Astrocyte of the cerebellum (primary cell): ENCODE measurements around the gene NDUFV2.
"Not testable (repeated sequence)": the region's sequence is repeated elsewhere in the genome, so short reads cannot be mapped to it uniquely, and the experiment has no call there.

Source experiments
- DNase-seq: peaks from one replicate; pipeline ENCODE4 v3.0.0-alpha.2; 2011; ENCODE audit warnings: low read depth
- H3K4me3 ChIP-seq: 2 replicates; pipeline ENCODE4 v1.5.1; 2011; ENCODE audit warnings: mild to moderate bottlenecking, low read depth, low read length, moderate library complexity
- in situ Hi-C: cut with HindIII; loops from 2 replicates; pipeline ENCODE4 v1.10.0; 2017; ENCODE audit warnings: low sequenced_read_pairs
- TF ChIP-seq, protein P1 (sequence below): IDR thresholded peaks from 2 replicates; pipeline ENCODE4 v1.5.1; 2012; ENCODE audit warnings: low read length, low read depth, moderate library complexity, mild to moderate bottlenecking; ENCODE audit errors: missing control alignments

NDUFV2 gene

GRCh38 chr18:9153256-9153655, 50.8 kb downstream of the NDUFV2 start:
- no peak overlapping the region for H3K4me3 ChIP-seq
- DNase-seq, result no peak
- in situ Hi-C loops, result no loop called here
- TF ChIP-seq, protein P1, sequence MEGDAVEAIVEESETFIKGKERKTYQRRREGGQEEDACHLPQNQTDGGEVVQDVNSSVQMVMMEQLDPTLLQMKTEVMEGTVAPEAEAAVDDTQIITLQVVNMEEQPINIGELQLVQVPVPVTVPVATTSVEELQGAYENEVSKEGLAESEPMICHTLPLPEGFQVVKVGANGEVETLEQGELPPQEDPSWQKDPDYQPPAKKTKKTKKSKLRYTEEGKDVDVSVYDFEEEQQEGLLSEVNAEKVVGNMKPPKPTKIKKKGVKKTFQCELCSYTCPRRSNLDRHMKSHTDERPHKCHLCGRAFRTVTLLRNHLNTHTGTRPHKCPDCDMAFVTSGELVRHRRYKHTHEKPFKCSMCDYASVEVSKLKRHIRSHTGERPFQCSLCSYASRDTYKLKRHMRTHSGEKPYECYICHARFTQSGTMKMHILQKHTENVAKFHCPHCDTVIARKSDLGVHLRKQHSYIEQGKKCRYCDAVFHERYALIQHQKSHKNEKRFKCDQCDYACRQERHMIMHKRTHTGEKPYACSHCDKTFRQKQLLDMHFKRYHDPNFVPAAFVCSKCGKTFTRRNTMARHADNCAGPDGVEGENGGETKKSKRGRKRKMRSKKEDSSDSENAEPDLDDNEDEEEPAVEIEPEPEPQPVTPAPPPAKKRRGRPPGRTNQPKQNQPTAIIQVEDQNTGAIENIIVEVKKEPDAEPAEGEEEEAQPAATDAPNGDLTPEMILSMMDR, result no peak

DNA sequence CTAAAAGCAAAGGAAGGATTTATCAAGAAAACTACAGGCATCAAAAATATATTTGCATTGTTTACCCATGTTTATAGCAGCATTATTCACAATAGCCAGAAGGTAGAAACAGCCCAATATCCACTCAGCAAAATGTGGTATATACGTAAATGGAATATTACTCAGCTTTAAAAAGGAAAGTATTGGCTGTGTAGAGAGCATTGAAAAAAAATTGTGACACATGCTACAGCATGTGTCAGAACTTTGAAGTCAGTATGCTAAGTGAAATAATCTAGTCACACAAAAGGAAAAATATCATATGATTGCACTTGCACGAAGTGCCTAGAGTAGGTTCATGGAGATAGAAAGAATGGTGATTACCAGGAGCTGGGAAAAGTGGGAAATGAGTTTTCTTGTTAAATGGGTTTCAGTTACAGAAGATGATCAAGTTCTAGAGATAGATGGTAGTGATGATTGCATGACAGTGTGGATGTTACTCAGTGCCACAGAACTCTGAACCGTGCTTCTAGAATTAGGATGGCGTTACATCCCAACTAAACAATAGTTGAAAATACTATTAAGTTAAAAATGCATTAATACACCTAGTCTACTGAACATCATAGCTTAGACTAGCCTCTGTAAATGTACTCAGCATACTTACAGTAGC, 54.2 kb downstream of the NDUFV2 start:
- no peak for DNase-seq
- TF ChIP-seq, protein P1, result no peak
- no peak overlapping the region for H3K4me3 ChIP-seq
- in situ Hi-C loops, result no loop called here

DNA sequence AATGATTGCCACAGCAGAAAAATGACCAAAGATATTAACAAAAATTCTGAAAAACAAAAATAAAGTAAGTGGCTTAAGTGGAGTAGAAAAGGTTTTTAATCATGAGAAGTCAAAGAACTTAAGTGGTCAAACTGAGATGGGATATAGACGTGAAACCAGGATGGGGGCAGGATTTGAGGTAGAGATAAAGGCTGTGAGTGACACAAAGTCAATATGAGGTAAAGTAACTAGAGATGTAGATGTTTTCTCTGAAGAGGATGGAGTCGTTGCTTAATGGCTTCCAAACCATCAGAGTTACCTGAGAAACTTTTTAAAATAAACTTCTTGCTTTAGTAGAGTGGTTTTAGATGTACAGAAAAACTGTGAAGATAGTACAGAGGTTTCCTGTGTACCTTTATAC, 55.3 kb downstream of the NDUFV2 start:
- in situ Hi-C loops, result no loop called here
- DNase-seq, result no peak

DNA sequence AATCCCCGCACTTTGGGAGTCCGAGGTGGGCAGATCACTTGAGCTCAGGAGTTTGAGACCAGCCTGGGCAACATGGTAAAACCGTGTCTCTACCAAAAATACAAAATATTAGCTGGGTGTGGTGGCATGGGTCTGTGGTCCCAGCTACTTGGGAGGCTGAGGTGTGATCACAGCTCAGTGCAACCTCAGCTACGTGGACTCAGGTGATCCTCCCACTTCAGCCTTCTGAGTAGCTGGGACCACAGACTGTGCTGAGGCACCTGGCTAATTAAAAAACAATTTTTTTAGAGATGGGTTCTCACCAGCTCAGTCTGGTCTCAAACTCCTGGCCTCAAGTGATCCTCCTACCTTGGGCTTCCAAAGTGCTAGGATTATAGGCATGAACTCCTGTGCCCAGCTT, 57.5 kb downstream of the NDUFV2 start:
- in situ Hi-C loops, result no loop called here
- TF ChIP-seq, protein P1, result no peak
- no peak for DNase-seq
- no peak overlapping the region for H3K4me3 ChIP-seq

More for the DNA sequence above, 55.3 kb downstream of the NDUFV2 start:
- no peak overlapping the region for H3K4me3 ChIP-seq
- TF ChIP-seq, protein P1, result no peak

- DNase-seq, in situ Hi-C loops, H3K4me3 ChIP-seq: not testable (repeated sequence)
Measured at GRCh38 chr18:9162663-9163062, 60.2 kb downstream of the NDUFV2 start.

- H3K4me3 ChIP-seq, in situ Hi-C loops: not testable (repeated sequence)
Measured at GRCh38 chr18:9164149-9164548, 61.6 kb downstream of the NDUFV2 start.

GRCh38 chr18:9165883-9166282, 63.4 kb downstream of the NDUFV2 start:
- in situ Hi-C loops, result not testable (repeated sequence)

More at GRCh38 chr18:9164149-9164548, 61.6 kb downstream of the NDUFV2 start:
- not testable (repeated sequence) for DNase-seq

DNA sequence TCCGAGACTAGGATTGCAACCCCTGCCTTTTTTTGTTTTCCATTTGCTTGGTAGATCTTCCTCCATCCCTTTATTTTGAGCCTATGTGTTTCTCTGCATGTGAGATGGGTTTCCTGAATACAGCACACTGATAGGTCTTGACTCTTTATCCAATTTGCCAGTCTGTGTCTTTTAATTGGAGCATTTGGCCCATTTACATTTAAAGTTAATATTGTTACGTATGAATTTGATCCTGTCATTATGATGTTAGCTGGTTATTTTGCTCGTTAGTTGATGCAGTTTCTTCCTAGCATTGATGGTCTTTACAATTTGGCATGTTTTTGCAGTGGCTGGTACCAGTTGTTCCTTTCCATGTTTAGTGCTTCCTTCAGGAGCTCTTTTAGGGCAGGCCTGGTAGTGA, 67.0 kb downstream of the NDUFV2 start:
- DNase-seq, H3K4me3 ChIP-seq, in situ Hi-C loops: not testable (repeated sequence)

More at GRCh38 chr18:9165883-9166282, 63.4 kb downstream of the NDUFV2 start:
- not testable (repeated sequence) for DNase-seq, H3K4me3 ChIP-seq

GRCh38 chr18:9171919-9172318, 69.4 kb downstream of the NDUFV2 start:
- DNase-seq, H3K4me3 ChIP-seq, in situ Hi-C loops: not testable (repeated sequence)
